ENCODE measurements around the gene EVC.
A peak's percentile ranks its signal among the peaks of the same experiment; 100 is the strongest.

Gene EVC

GRCh38 chr4:5705647-5706320 lies 5.2 kb upstream of the EVC start:
- TF ChIP-seq, protein P1, sequence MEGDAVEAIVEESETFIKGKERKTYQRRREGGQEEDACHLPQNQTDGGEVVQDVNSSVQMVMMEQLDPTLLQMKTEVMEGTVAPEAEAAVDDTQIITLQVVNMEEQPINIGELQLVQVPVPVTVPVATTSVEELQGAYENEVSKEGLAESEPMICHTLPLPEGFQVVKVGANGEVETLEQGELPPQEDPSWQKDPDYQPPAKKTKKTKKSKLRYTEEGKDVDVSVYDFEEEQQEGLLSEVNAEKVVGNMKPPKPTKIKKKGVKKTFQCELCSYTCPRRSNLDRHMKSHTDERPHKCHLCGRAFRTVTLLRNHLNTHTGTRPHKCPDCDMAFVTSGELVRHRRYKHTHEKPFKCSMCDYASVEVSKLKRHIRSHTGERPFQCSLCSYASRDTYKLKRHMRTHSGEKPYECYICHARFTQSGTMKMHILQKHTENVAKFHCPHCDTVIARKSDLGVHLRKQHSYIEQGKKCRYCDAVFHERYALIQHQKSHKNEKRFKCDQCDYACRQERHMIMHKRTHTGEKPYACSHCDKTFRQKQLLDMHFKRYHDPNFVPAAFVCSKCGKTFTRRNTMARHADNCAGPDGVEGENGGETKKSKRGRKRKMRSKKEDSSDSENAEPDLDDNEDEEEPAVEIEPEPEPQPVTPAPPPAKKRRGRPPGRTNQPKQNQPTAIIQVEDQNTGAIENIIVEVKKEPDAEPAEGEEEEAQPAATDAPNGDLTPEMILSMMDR (IDR thresholded peaks at IDR 0.05; ENCODE audit: control insufficient read depth, insufficient read depth, low read depth, low read length, missing control alignments), result no peak
- no peak for DNase-seq (ENCODE audit: low read depth)
- H3K4me3 ChIP-seq (ENCODE audit: control insufficient read depth, low read depth, low read length), result no peak overlapping the region

GRCh38 chr4:5706486-5707290 lies 4.3 kb upstream of the EVC start:
- TF ChIP-seq, protein P1 (IDR thresholded peaks at IDR 0.05; ENCODE audit: control insufficient read depth, insufficient read depth, low read depth, low read length, missing control alignments), result no peak
- H3K4me3 ChIP-seq (ENCODE audit: control insufficient read depth, low read depth, low read length), result no peak overlapping the region
- DNase-seq (ENCODE audit: low read depth), result no peak

- TF ChIP-seq, protein P1 (IDR thresholded peaks at IDR 0.05; ENCODE audit: control insufficient read depth, insufficient read depth, low read depth, low read length, missing control alignments), result no peak
- no peak for DNase-seq (ENCODE audit: low read depth)
- peak overlapping the region; percentile 69 for H3K4me3 ChIP-seq (ENCODE audit: control insufficient read depth, low read depth, low read length)
Measured at GRCh38 chr4:5707366-5707765, 3.6 kb upstream of the EVC start.

DNA sequence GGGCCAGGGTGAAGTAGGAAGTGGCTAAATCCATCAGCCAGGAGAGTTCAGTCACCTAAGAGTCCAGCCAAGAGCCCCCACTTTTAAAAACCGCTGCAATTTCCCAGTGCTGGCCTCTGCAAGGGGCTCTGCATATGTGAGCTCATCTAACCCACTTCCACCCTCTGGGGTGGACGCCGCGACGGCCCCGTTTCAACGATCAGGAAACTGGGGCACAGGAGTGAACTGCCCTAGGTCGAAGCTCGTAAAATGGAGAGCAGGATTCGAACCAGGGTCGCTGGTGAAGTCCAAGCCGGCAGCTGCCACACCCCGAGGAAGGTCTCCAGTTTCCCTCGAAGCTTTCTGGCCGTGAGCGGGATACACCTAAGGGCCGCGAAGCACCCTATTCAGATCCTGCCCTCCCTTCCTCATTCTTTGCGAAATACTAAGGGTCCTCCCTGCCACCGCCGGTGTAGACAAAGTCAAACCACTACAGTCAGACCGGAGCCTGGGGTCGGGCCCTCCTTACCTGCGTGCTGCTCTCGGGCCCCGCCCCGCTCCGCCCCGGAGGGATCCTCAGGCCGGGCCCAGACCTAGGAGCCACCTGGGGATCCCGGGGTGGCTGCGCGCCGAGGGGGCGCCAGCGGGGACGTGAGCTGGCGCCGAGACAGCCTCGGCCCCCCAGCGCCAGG lies 3.1 kb upstream of the EVC start:
- DNase-seq (ENCODE audit: low read depth), result no peak

GRCh38 chr4:5708449-5709206 lies 2.4 kb upstream of the EVC start, which contains the start of gene EVC2:
Gene EVC2 (minus strand): TSS chr4:5708559. CDS start chr4:5708513, 46 bp downstream.
- H3K4me3 ChIP-seq (ENCODE audit: control insufficient read depth, low read depth, low read length), result peak within 1 kb of the TSS; percentile 69
- no peak for DNase-seq (ENCODE audit: low read depth)
- TF ChIP-seq, protein P1 (IDR thresholded peaks at IDR 0.05; ENCODE audit: control insufficient read depth, insufficient read depth, low read depth, low read length, missing control alignments), result no peak

More for the DNA sequence above, 3.1 kb upstream of the EVC start:
- H3K4me3 ChIP-seq (ENCODE audit: control insufficient read depth, low read depth, low read length), result peak overlapping the region; percentile 69
- TF ChIP-seq, protein P1 (IDR thresholded peaks at IDR 0.05; ENCODE audit: control insufficient read depth, insufficient read depth, low read depth, low read length, missing control alignments), result no peak

- no peak for DNase-seq (ENCODE audit: low read depth)
- TF ChIP-seq, protein P1 (IDR thresholded peaks at IDR 0.05; ENCODE audit: control insufficient read depth, insufficient read depth, low read depth, low read length, missing control alignments), result no peak
- no peak overlapping the region for H3K4me3 ChIP-seq (ENCODE audit: control insufficient read depth, low read depth, low read length)
Measured at GRCh38 chr4:5709207-5709575, 1.8 kb upstream of the EVC start.
